HFF-Myc (cell line): ENCODE results near the gene GUCA2A.

Experiments
- DNase-seq: peaks from one replicate; pipeline ENCODE4 v3.0.0-alpha.2; 2011; ENCODE audit warnings: low read depth; ENCODE audit errors: extremely low read depth
- H3K4me3 ChIP-seq: replicated peaks from 2 replicates; pipeline ENCODE4 v1.5.1; 2011; ENCODE audit warnings: low read depth, mild to moderate bottlenecking, control low read depth, low read length
- CTCF ChIP-seq: IDR thresholded peaks from 2 replicates; pipeline ENCODE4 v1.5.1; 2012; ENCODE audit warnings: mild to moderate bottlenecking, low read depth, low read length, control low read depth; ENCODE audit errors: missing control alignments

Gene GUCA2A

GRCh38 chr1:42133390-42133789 is 31.2 kb downstream of the GUCA2A start:
- no peak for TF ChIP-seq CTCF
- no peak overlapping the region for H3K4me3 ChIP-seq
- DNase-seq = no peak

GRCh38 chr1:42130061-42130660 is 34.4 kb downstream of the GUCA2A start:
- no peak for TF ChIP-seq CTCF
- no peak for DNase-seq
- H3K4me3 ChIP-seq = no peak overlapping the region

- no peak for DNase-seq
- H3K4me3 ChIP-seq = no peak overlapping the region
- no peak for TF ChIP-seq CTCF
These were observed 35.6 kb downstream of the GUCA2A start for GRCh38 chr1:42128964-42129363.

- no peak overlapping the region for H3K4me3 ChIP-seq
- DNase-seq = no peak
- TF ChIP-seq CTCF = no peak
These were observed 36.0 kb downstream of the GUCA2A start for GRCh38 chr1:42128499-42128898.

GRCh38 chr1:42127767-42128166 is 36.8 kb downstream of the GUCA2A start:
- TF ChIP-seq CTCF = no peak
- H3K4me3 ChIP-seq = no peak overlapping the region
- no peak for DNase-seq

- TF ChIP-seq CTCF = no peak
- no peak for DNase-seq
These were observed 39.0 kb downstream of the GUCA2A start for GRCh38 chr1:42125552-42125951.

GRCh38 chr1:42122408-42122807 is 42.1 kb downstream of the GUCA2A start:
- no peak for TF ChIP-seq CTCF
- DNase-seq = no peak
- no peak overlapping the region for H3K4me3 ChIP-seq

More at GRCh38 chr1:42125552-42125951, 39.0 kb downstream of the GUCA2A start:
- H3K4me3 ChIP-seq = no peak overlapping the region
